Nephron (organoid): ENCODE data around the gene GRIK4.

Source experiments
- H3K27ac Mint-ChIP-seq, 3 experiments: 2 replicates each; pipeline ENCODE4 v1.8.0; 2020; ENCODE audit warnings: mixed read lengths in 3 of 3, mild to moderate bottlenecking in 2 of 3, moderate library complexity in 1 of 3
- H3K27me3 Mint-ChIP-seq: 2 replicates; pipeline ENCODE4 v1.8.0; 2021; ENCODE audit warnings: low read depth, mild to moderate bottlenecking, moderate library complexity, mixed read lengths
- H3K36me3 Mint-ChIP-seq: 2 replicates; pipeline ENCODE4 v1.8.0; 2020; ENCODE audit warnings: low read depth, mixed read lengths
- H3K4me1 Mint-ChIP-seq: 2 replicates; pipeline ENCODE4 v1.8.0; 2020; ENCODE audit warnings: mixed read lengths
- H3K4me3 Mint-ChIP-seq, 3 experiments: 2 replicates each; pipeline ENCODE4 v1.8.0; 2020; ENCODE audit warnings: mild to moderate bottlenecking in 3 of 3, mixed read lengths in 3 of 3, moderate library complexity in 2 of 3
- H3K9me3 Mint-ChIP-seq: 2 replicates; pipeline ENCODE4 v1.8.0; 2020; ENCODE audit warnings: mixed read lengths
- TF ChIP-seq, protein P1 (sequence below), 3 experiments: fragments of 200-600 bp; sonication (generic); IDR thresholded peaks; one replicate each; pipeline ENCODE4 v1.5.0; 2021; ENCODE audit warnings: antibody characterized with exemption in 3 of 3; ENCODE audit not compliant: unreplicated experiment in 3 of 3

GRIK4 gene

DNA sequence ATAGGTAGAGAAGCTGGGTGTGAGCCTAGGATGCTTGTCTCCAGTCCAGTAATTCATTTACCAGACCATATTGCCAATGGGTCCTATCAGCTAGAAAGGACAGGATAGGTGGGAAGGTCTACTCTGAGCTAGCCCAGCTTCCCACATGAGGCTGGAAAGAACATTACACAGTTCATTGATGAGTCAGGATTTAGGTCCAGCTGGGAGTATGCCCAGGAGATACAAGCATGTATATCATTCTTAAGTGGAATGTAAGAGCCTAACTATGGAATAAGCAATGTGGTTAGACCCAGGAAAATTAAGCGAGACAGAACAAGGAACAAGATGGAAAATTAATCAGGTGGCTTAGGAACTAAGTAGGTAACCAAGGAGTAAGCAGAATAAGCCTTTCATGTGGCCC lies 453.3 kb downstream of the GRIK4 start:
- no peaks in the 10 kb centered on the region for H3K4me1 Mint-ChIP-seq
- TF ChIP-seq, protein P1, sequence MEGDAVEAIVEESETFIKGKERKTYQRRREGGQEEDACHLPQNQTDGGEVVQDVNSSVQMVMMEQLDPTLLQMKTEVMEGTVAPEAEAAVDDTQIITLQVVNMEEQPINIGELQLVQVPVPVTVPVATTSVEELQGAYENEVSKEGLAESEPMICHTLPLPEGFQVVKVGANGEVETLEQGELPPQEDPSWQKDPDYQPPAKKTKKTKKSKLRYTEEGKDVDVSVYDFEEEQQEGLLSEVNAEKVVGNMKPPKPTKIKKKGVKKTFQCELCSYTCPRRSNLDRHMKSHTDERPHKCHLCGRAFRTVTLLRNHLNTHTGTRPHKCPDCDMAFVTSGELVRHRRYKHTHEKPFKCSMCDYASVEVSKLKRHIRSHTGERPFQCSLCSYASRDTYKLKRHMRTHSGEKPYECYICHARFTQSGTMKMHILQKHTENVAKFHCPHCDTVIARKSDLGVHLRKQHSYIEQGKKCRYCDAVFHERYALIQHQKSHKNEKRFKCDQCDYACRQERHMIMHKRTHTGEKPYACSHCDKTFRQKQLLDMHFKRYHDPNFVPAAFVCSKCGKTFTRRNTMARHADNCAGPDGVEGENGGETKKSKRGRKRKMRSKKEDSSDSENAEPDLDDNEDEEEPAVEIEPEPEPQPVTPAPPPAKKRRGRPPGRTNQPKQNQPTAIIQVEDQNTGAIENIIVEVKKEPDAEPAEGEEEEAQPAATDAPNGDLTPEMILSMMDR (IDR thresholded peaks at IDR 0.05; ENCODE audit: unreplicated experiment in 3 of 3) = no peak
- no peak overlapping the region for H3K4me3 Mint-ChIP-seq
- H3K27me3 Mint-ChIP-seq = peaks cover 16% of the 10 kb centered on the region
- no peak overlapping the region for H3K27ac Mint-ChIP-seq
- H3K9me3 Mint-ChIP-seq = no peaks in the 10 kb centered on the region
- no peaks in the 10 kb centered on the region for H3K36me3 Mint-ChIP-seq

DNA sequence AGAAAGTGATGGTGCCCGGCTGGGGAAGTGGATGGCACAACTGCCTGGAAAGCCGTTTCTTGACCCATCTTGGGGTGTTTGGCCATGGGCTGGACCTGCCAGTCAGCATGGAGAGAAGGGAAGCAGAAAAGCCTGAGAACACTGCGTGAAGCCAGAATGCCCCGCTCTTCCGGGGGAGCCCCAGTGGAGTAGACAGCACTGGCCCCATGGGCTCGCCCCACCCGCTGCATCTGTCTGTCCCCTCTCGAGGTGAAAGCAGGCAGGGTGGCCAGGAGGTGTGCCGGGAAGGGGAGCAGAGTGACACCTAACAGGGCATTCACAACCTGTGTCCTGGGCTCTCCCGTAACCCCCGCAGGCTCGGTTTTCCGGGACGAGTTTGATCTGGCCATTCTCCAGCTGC lies 455.3 kb downstream of the GRIK4 start:
- TF ChIP-seq, protein P1 (IDR thresholded peaks at IDR 0.05; ENCODE audit: unreplicated experiment in 3 of 3) = no peak
- no peak overlapping the region for H3K27ac Mint-ChIP-seq
- no peak overlapping the region for H3K4me3 Mint-ChIP-seq
- H3K27me3 Mint-ChIP-seq = peaks cover 16% of the 10 kb centered on the region
- no peaks in the 10 kb centered on the region for H3K9me3 Mint-ChIP-seq
- no peaks in the 10 kb centered on the region for H3K36me3 Mint-ChIP-seq
- H3K4me1 Mint-ChIP-seq = no peaks in the 10 kb centered on the region

DNA sequence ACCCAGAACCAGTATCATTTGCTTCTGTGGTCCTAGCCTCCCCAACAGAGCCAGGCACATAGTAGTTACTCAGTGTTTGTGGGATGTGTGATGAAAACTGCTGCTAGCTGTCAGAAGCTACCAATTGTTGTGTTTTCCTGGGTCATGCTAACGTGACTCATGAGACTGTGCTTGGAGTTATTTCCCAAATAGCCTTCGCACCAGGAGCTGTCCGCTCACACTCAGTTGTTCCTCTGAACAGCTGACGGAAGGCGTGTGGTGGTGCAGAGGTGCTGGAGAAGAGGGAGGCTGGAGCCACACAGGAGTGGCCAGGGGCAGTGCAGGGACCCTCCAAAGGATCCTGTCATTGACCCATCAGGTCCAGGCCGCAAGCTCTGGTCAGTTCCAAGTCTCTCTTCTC lies 458.4 kb downstream of the GRIK4 start:
- H3K9me3 Mint-ChIP-seq = no peaks in the 10 kb centered on the region
- no peak overlapping the region for H3K27ac Mint-ChIP-seq
- TF ChIP-seq, protein P1 (IDR thresholded peaks at IDR 0.05; ENCODE audit: unreplicated experiment in 3 of 3) = no peak
- H3K4me3 Mint-ChIP-seq = no peak overlapping the region
- H3K4me1 Mint-ChIP-seq = peaks cover 4% of the 10 kb centered on the region
- H3K36me3 Mint-ChIP-seq = no peaks in the 10 kb centered on the region
- peaks cover 16% of the 10 kb centered on the region for H3K27me3 Mint-ChIP-seq

DNA sequence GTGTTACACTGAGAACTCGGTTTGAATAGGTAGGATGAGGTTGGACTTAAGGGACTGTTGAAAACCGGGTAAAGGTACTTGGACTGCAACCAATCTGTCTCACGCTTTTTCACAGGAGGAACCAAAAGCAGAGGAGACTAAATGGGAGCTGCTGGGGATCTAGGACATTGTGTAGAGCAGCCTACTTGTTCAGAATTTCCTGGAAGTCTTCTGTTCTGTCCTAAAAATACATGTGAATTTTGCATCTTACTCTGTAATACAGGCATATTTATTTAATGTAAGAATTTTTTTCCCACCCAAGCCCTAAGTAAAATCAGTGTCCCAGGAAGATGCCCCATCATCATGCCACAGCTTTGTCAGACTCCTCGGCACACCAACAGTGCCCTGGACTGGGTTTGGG lies 460.3 kb downstream of the GRIK4 start:
- Mint-ChIP-seq H3K27me3 (peaks cover 18% of the 10 kb centered on the region), H3K9me3 (no peaks in the 10 kb centered on the region), H3K4me3 (no peak overlapping the region), H3K27ac (no peak overlapping the region), H3K36me3 (no peaks in the 10 kb centered on the region), H3K4me1 (peaks cover 9% of the 10 kb centered on the region)
- TF ChIP-seq, protein P1 (IDR thresholded peaks at IDR 0.05; ENCODE audit: unreplicated experiment in 3 of 3) = no peak

DNA sequence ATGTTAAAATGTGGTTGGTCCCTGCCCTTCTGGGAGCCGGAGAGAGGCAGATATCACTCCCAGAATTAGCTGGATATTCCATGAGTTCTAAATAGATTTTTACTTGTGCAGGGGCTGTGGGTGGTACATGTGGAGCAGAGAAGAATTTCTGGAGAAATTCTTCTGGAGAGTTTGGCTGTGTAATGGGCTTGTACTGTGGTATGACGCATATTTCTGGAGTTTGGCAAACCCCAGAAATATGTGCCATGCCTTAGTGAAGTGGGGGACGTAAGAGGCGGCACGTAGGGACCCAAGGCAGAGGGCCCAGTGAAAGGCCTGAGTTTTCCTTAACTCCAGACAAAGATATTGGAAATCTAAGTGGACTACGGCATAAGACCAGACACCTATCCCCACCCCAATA lies 461.1 kb downstream of the GRIK4 start:
- H3K4me3 Mint-ChIP-seq = no peak overlapping the region
- no peaks in the 10 kb centered on the region for H3K9me3 Mint-ChIP-seq
- H3K36me3 Mint-ChIP-seq = no peaks in the 10 kb centered on the region
- peaks cover 22% of the 10 kb centered on the region for H3K27me3 Mint-ChIP-seq
- TF ChIP-seq, protein P1 (IDR thresholded peaks at IDR 0.05; ENCODE audit: unreplicated experiment in 3 of 3) = no peak
- H3K27ac Mint-ChIP-seq = no peak overlapping the region
- H3K4me1 Mint-ChIP-seq = peaks cover 17% of the 10 kb centered on the region

DNA sequence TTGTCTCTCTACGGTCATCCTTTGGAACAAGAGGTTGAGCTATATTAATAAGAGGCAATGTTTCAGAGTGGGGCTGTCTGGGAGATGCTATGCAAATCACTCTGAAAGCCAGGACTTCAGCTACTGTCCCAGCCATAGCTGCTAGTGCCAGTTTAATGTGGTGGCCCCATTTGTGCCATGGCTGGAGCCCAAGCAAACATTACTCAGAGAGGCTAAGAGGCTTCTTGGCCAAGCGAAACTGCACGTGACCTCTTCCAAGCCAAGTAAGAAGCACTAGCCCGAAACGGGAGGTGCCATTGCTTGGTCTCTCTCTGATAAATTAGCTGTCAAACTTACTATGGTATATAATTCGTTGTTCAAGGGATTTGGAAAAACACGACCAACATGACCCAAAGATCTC lies 462.0 kb downstream of the GRIK4 start:
- Mint-ChIP-seq H3K27ac (no peak overlapping the region), H3K9me3 (no peaks in the 10 kb centered on the region), H3K36me3 (no peaks in the 10 kb centered on the region), H3K27me3 (peaks cover 25% of the 10 kb centered on the region), H3K4me1 (peaks cover 23% of the 10 kb centered on the region), H3K4me3 (no peak overlapping the region)
- TF ChIP-seq, protein P1 (IDR thresholded peaks at IDR 0.05; ENCODE audit: unreplicated experiment in 3 of 3) = no peak
